SH-SY5Y (cell line): ENCODE results near the gene COA3.

Source experiments
- GATA2 ChIP-seq: IDR thresholded peaks from 2 replicates; pipeline ENCODE4 v1.6.1; 2011; ENCODE audit warnings: mild to moderate bottlenecking, low read depth, low read length
- GATA3 ChIP-seq: IDR thresholded peaks from 2 replicates; pipeline ENCODE4 v1.6.1; 2011; ENCODE audit warnings: low read depth, mild to moderate bottlenecking, low read length, moderate library complexity

GRCh38 chr17:42827472-42827871 is 29.0 kb upstream of the COA3 start:
- TF ChIP-seq GATA3 = no peak
- no peak for TF ChIP-seq GATA2
